CD4-positive, alpha-beta T cell treated with Interleukin-2 at 100 ng/mL for 4 hours (primary cell): ENCODE measurements around the gene ADCK1.
"Not testable (repeated sequence)": the region's sequence is repeated elsewhere in the genome, so short reads cannot be mapped to it uniquely, and the experiment has no call there.

Source experiments
- DNase-seq: peaks from one replicate; pipeline ENCODE4 v3.0.0-alpha.2; 2020; ENCODE audit warnings: low spot score

ADCK1 gene

DNA sequence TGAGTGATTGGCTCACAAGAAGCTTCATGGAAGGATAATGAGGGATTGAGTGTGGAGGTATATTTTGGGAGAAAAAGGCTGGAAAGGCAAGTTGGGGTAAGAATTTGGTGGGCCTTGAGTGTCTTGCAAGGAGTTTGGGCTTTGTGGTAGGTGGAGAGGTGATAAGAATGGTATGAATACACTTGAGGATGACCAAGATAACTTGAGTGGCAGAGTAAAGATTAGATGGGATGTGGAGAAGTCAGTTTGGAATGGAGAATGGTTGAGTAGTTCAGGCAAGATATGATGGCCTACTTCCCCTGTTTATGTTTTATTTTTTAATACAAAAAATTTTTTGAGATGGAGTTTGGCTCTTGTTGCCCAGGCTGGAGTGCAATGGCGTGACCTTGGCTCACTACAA is 9.1 kb downstream of the ADCK1 start:
- no peak for DNase-seq

DNA sequence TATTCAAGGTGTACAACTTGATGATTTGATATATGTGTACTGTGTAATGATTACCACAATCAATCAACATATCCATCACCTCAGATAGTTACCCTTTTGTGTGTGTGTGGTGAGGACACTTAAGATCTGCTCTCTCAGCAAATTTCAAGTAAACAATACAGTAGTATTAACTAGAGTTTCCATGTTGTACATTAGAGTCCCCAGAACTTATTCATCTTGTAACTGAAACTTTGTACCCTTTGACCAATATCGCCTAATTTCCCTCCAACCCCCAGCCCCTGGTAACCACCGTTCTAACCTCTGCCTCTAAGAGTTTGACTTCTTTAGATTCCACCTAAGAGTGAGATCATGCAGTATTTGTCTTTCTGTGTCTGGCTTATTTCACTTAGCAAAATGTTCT is 12.1 kb downstream of the ADCK1 start:
- no peak for DNase-seq

DNA sequence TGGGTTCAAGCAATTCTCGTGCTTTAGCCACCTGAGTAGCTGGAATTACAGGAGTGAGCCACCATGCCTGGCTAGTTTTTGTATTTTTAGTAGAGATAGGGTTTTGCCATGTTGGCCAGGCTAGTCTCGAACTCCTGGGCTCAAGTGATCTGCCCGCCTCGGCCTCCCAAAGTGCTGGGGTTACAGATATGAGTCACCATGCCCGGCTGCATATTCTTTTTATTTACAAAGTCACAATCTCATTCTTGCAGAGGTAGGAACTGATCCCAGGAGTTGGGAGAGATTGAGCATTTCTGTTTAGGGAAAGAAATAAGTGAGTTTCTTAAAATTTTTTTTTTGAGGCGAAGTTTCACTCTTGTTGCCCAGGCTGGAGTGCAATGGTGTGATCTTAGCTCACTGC is 12.8 kb downstream of the ADCK1 start:
- DNase-seq: not testable (repeated sequence)

DNA sequence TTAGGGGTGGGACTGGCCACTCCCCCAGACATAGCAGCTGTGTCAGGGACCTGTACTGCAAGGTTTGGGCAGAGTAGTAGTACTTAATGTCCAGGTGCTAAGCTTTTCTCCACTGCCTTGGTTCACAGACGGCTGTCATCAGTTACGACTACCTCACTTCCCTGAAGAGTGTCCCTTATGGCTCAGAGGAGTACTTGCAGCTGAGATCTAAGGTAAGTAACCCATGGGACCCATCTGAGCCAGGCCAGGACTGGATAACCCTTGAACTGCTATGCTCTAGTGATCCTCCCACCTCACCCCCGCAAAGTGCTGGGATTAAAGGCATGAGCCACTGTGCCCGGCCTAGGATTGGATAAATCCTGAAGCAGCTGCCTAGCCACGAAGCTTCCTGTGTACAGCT is 22.4 kb downstream of the ADCK1 start:
- DNase-seq: no peak

DNA sequence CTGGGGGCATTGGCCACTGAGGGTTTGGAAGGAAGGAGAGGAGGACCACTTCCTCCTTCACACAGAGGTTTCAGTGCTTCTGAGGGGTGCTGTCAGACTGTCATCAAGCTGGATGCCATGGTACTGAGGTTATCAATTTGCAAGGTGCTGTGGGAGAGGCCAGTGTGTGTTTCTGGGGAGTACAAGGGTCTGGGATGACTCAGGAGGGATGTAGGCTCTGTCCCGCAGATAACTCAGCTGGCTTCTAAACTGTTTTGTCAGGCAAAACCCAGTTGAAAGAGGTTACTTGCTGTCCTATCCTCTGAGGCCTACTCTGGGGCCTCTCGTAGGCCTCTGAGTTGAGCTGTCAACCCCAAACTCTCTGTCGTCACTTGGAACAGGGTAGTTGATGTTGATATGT is 22.8 kb downstream of the ADCK1 start:
- no peak for DNase-seq

DNA sequence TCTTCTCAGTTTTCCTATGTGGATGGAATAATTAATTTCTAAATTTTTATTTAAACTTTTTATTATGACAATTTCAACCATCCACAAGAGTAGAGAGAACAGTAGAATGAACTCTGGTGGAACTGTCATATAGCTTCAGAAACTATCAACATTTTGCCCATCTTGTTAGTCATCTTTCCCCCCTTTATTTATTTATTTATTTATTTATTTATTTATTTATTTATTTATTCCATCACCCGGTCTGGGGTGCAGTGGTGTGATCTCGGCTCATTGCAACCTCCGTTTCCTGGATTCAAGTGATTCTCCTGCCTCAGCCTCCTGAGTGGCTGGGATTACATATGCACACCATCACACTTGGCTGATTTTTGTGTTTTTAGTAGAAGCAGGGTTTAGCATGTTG is 23.5 kb downstream of the ADCK1 start:
- DNase-seq: no peak

DNA sequence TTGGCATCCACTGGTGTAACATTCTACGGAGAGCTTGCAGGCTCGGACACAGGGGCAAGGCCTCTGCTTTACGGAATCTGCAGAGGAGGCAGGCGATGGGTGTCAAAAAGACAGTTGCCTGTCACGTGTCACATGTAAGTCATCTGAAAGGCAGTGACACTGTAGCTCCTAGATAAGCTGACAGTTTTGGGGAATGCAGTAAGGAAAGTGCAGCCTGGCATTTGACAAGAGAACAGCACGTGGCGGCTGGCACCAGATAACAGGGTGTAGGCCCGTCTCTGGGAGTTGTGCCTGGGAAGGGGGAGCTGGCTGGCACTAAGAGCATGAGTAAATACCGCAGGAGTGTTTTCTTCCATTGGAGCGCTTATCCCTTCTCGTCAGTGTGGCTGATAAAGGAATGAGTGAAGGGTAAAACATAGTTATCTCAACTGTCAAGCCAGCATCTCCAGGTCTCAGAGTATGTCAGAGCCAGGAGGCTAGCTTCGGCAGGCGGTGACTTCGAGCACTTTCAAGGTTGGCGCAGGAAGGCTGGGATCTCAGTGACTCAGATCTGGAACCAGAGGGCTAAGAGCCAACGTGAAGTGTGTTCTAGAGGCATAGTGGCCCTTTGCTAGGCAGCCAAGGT is 26.1 kb downstream of the ADCK1 start:
- no peak for DNase-seq

DNA sequence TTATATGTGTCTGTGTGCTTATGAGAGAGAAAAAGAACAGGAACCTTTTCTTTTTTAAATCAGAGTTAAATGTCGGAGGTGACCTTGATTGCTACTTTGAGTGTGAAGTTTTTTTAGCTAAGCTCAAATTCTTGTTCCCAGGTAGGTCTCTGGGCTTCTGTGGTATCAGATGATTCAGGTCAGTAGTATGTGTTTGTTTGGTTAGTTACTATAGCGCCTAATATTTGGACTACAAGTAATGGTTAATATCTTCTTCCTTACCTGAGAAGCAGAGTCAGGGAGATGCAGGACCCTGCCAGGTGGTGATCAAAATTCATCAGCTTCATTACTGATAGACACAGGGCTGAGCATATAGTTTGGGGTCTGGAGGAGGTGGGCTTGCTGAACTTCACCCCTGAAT is 30.8 kb downstream of the ADCK1 start:
- no peak for DNase-seq

DNA sequence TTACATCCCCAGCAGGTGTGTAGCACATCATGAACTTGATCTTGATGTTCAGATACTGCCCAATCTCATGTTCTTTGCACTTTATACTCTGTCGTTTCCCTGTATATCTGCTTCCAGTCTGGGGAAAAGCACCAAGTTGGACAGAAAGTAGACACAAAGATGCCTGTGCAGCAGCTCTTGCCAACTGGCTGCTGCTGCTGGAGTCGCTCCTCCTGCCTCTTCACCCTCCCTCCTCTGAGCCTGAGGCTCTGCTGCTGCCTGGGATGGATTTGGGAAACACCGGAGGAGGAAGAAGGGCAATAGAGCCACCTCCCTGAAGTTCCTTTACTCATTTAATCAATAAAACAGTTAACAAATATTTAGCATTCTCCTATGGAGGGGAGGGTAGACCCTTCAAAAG is 32.4 kb downstream of the ADCK1 start:
- no peak for DNase-seq

DNA sequence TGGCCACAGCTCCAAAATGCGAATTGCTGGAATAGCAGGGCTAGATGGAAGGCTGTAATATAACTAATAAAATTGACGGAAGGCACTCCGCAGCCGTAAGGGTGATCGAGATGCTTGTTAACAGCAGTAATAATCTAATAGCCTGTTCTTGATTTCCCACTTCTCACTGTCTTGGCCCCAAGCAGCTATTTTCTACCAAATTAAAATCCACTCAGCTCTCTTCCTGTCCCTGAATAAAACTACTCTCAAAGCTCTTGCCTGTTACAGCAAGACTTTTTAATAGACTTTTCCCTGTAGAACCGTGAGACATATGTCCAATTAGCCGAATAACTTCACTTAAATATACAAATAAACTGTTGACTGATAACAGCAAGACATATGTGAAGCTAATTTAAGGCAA is 38.0 kb downstream of the ADCK1 start:
- DNase-seq: no peak

DNA sequence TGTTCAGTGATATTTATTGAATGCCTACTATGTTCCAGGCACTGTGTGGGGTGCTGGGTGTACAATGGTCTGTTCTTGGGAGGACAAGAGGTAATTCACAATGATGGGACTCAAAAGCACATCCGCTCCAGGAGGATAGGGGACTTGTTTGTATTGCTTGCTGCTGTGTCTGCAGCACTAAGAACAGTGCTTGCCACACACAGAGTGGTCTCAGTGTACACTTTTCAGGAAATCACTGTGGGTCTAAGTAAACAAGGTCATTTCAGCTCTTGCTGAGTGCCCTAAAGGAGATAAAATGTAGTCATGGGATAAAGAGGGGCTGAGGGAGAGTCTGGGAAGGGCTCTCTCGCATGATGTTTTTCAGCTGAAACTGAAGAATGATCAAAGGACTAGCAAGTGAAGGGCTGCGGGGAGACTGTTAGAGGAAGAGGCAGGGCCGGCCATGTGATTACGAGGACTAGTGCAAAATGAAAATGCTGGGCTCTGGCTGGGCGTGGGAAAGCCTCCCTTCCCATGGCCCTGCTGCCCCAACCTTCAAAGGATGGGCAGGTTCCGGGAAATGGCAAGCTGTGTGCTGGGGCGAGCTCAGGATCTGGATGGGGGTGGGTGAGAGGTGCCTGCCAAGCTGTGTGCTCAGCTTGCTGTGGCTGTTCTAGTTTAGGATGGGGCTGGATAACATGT is 39.1 kb downstream of the ADCK1 start:
- no peak for DNase-seq

DNA sequence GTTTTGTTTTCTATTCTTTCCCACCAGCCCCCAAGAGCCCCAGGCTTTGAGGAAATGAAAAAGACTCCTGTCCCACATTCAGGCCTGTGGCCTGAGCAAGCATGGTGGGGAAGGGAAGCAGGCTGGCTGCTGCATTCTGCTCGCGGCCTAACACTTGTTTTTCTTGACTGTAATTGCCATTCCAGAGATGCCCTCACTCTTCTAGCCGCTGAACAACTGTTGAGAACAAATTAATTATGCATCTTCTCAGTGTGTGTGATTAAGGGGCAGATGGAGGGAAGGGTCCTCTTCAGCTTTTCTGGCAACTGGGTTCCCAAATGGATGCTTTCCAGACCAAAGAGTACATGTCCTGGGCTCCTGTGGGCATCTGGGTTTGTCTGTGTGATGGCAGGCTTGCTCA is 43.3 kb downstream of the ADCK1 start:
- no peak for DNase-seq

DNA sequence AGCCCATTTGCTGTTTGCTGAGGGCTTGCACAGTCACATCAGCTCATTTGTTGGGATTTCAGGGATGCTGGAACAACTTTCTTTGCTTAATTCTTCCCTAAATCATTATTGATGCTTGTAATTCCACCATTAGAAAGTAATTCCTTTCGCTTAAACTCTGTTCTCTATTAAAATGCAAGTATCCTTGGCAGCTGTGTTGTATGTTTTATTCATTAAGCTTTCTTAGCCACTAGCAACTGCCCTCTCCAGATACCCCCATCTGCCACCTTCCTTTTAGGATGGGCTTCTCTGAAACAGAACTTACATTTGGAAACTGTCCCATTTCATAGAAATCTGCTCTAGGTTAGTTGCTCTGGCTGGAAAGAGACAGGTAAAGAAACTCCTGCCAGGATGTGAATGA is 43.7 kb downstream of the ADCK1 start:
- DNase-seq: no peak

DNA sequence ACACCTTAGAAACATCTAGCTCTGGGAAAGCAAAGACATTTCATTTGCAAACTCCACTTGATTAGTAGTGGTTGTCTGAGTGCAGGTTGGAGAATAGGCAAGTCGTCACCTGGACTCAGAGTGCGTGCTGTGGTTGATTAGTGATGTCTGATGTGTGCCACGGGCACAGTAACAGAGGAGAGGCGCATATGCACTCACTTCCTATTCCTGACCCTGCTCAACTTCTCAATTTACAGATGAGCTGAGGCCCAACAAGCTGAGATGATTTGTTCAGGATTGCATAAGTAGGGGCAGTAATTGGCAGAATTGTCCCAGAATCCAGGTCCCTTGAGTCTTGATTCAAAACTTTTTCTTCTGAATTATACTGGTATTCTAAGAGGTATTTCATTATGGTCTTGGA is 44.9 kb downstream of the ADCK1 start:
- DNase-seq: no peak

DNA sequence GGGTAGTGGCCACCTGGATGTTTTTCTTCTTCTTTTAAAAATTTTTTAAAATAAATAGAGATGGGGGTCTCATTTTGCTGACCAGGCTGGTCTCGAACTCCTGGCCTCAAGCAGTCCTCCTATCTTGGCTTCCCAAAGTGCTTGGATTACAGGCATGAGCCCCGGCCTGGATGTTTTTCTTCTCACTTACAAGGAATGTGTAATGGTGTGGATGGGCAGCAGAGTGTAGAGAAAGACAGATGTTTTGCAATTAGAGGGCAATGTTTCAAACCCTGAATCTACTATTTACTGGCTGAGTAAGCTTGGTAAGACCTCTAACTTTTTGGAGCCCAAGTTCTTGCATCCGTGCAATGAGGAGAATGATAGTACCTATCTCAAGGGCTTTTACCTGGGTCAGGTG is 48.1 kb downstream of the ADCK1 start:
- no peak for DNase-seq

DNA sequence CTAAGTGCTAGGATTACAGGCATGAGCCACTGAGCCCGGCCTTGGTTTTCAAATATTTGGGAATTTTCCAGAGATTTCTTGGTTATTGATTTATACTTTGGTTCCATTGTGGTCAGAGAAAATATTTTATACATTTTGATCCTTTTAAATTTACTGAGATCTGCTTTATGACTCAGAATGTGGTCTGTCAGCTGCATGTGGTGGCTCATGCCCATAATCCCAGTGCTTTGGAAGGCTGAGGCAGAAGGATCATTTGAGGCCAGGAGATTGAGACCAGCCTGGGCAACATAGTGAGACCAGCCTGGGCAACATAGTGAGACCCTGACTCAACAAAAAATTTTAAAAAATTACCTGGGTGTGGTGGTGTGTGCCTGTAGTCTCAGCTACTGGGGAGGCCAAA is 49.8 kb downstream of the ADCK1 start:
- DNase-seq: no peak

DNA sequence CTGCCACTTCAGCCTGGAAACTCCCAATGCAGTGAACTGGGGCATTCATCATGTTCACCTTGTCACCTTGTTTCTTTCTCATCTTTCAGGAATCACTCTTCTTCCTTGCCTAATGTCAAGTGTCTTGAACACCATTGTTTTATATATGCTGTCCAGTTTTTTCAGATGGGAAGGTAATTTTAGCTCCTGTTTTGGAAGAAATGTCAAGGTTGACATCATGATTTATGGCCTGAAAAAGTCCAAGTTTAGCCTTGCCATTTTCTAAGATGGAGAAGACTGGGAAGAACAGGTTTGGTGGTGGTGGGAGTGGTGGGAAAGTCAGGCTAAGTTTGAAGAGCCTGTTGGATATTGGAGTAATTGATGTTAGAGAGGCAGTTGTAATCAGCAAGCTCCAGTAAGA is 54.0 kb downstream of the ADCK1 start:
- DNase-seq: no peak

DNA sequence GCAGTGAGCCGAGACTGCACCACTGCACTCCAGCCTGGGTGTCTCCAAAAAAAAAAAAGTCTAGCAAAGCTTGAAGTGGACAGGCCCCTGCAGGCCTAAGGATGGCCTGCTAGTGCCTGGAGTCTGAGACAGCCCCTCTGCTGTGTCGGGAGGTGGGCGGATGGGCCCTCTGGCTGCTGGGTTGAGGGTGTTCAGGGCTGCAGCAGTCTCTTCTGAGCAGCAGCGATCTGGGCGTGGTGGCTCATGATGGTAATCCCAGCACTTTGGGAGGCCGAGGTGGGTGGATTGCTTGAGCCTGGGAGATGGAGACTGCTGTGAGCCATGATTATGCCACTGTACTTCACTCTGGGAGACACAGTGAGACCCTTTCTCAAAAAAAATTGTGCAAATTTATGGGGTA is 57.0 kb downstream of the ADCK1 start:
- DNase-seq: no peak

DNA sequence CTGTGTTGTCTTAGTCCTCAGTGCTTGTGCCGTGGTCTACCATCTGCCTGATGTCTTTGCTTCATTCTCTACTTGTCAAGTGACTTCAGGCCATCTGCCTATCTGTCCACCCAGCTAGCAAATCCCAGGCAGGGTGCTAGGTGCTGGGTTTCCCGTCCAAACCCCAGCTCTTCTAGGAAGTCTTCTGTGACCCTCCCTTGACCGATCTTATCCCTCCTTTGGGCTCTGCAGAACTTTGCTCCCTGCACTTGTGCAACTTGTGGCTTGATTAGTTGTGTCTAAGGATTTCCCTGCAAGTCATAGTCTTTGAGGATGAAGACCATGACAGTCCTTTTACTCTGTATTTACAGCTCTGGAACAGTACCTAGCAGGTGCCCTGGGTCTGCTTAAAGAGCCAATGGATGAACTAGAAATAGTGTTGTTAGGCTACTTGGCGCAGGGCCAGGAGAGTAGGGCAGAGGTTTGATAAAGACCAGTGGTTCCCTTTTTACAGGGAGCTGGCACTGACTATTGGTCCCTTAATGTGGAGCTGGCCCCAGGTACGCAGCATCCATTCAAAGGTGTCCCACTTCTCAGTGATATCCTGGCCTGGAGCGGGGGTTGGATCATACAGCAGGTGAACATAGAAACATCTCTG is 60.1 kb downstream of the ADCK1 start:
- no peak for DNase-seq

DNA sequence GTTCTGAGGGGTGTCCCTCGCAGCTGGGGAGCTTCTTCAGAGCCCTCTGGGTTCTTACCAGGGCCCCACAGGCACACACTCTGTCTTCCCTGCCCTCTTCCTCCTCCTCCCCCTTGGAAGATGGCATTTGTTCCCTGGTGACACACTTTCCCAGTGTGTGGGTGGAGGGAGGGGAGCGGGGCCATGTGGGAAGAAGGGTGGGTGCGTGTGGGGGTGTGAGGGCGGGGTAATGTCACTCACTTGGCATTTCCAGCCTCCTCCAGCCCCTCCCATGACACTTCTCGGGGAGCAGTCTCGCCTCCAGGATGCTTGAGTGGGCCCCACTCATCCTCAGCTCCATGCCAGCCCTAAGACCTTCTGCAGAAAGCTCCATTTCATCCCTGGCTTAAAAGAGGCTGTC is 61.3 kb downstream of the ADCK1 start:
- DNase-seq: no peak

DNA sequence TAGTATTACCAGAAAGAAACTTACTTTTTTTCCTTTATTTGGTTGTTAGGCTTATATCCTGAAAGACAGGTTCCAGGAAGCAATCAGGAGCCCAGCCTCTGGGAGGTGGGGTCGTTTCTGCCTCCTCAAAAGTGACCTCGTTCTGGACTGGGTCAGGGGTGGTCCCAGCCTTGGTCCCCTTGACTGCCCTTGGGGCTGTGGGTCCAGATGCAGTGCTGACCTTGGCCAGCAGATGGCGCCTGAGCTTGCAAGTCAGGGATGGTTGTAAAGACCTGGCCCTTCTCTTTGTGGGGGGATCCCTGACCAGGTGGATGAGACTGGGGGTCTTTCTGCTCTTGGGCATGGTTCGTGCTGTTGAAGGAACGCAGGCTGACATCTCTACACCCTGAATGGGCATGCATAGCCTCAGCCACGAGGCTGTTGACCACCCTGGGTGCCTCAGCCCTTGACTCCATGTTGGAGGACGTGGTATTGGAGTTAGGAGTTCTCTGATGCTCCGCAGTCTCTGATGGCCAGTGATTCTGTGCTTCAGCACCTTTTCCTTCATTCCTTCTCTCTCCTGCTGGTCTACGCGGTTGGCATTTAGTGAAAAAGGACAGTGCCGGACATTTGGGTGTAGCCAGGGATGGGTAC is 62.4 kb downstream of the ADCK1 start:
- DNase-seq: peak; percentile 70

DNA sequence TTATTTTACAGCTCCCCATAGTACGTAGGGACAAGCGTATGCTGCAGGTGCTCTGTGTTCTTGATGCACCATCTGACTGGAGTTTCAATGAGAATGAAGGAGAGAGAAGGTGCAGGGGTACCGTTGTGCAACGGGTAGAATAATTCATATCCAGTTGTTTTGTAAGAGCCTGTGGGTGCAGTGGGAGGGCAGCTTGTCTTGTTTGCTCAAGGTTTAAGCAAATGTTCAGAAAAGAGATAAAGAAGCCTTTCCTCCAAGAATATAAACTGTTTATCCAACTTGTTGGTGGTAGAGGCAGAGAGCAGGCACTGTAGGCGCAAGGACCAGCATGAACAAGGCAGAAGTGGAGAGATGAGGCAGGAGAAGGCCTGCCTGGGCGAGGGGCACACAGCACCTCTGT is 64.2 kb downstream of the ADCK1 start:
- DNase-seq: no peak

DNA sequence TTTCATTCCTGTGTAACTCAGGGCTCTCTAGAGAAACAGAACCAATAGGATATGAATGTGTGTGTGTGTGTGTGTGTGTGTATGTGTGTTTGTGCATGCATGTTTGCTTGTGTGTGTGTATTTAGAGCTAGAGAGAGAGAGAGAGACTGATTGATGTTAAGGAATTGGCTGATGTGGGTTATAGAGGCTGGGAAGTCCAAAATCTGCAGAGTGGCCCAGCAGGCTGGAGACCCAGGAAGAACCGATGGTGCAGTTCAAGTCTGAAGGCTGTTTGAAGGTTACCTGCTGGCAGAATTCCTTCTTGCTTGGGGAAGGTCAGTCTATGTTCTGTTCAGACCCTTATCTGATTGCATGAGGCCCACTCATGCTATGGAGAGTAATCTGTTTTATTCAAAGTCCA is 64.7 kb downstream of the ADCK1 start:
- no peak for DNase-seq
